Mucosa of rectum (tissue), 2 donors: Measurements from ENCODE around the gene RNF41.
A peak's percentile ranks its signal among the peaks of the same experiment; 100 is the strongest.

Experiments used
- H3K27ac ChIP-seq, 2 donors: one replicate each; pipeline ENCODE4 v1.7.0; 2013; ENCODE audit warnings: inconsistent platforms in 2 of 2, low read depth in 2 of 2, low read length in 2 of 2
- H3K27me3 ChIP-seq, 2 donors: one replicate each; pipeline ENCODE4 v1.7.0; 2013; ENCODE audit warnings: low read length in 2 of 2; ENCODE audit not compliant: control insufficient read depth in 2 of 2, insufficient read depth in 2 of 2
- H3K36me3 ChIP-seq, 2 donors: one replicate each; pipeline ENCODE4 v1.7.0; 2013; ENCODE audit warnings: low read length in 2 of 2; ENCODE audit not compliant: control insufficient read depth in 2 of 2, insufficient read depth in 2 of 2
- H3K4me1 ChIP-seq, 2 donors: one replicate each; pipeline ENCODE4 v1.7.0; 2013; ENCODE audit warnings: low read length in 2 of 2, mild to moderate bottlenecking in 1 of 2; ENCODE audit not compliant: control insufficient read depth in 2 of 2, insufficient read depth in 2 of 2
- H3K4me3 ChIP-seq, 2 donors: one replicate each; pipeline ENCODE4 v1.7.0; 2013; ENCODE audit warnings: low read length in 2 of 2
- H3K9ac ChIP-seq, 2 donors: one replicate each; pipeline ENCODE4 v1.7.0; 2013; ENCODE audit warnings: low read length in 2 of 2, low read depth in 1 of 2, mild to moderate bottlenecking in 1 of 2
- H3K9me3 ChIP-seq, 2 donors: one replicate each; pipeline ENCODE4 v1.7.0; 2013; ENCODE audit warnings: low read length in 2 of 2; ENCODE audit not compliant: control insufficient read depth in 2 of 2
- donor health status: healthy.
- donor health status: Normal muscosa, but diverticular disease.

The RNF41 gene

DNA sequence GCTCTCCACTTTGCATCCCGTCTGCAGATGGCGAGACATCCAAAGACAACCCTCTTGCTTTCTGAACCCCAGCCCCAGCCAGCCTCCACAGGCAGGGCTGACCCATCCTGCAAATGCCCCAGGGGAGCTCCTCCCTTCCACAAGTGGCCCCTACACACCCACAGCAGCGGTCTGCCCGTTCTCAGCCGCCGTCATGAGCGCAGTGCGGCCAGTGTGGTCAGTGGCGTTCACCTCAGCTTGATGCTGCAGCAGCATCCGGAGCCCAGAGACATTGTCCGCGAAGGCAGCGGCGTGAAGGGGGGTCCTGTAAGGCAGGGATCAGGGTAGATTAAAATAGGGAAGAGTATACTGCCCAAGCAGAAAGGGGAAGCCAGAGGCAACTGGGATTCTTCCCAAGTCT is 22.8 kb upstream of the RNF41 start:
- Histone ChIP-seq H3K36me3 (peaks cover 64 to 71% of the 10 kb centered on the region in 2 donors), H3K27ac (no peak overlapping the region), H3K4me3 (no peak overlapping the region), H3K9ac (no peak overlapping the region), H3K9me3 (no peaks in the 10 kb centered on the region), H3K27me3 (no peaks in the 10 kb centered on the region), H3K4me1 (no peaks in the 10 kb centered on the region)

DNA sequence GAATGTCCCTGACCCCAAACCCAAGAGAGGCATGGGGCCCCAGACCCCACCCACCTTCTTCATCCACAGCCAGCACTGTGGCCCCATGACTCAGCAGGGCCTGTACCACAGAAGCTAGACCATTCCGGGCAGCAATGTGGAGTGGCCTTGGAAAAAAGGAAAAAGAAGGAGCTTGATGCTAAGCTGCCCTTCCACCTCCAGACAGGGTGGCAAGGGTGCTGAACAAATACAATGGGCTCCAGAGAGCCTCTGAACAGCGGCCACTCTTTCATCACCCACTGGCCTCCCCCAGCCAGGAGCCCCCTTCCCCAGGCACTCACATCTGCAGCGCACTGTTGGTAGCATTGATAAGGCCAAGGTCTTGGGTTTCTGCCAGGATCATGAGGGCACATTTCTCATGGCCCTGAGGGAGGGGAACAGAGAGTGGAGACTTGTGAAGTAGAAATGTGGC is 22.0 kb upstream of the RNF41 start:
- Histone ChIP-seq H3K27ac (no peak overlapping the region), H3K27me3 (no peaks in the 10 kb centered on the region), H3K9ac (no peak overlapping the region), H3K9me3 (no peaks in the 10 kb centered on the region), H3K4me1 (no peaks in the 10 kb centered on the region), H3K4me3 (no peak overlapping the region), H3K36me3 (peaks cover 59 to 70% of the 10 kb centered on the region in 2 donors)

DNA sequence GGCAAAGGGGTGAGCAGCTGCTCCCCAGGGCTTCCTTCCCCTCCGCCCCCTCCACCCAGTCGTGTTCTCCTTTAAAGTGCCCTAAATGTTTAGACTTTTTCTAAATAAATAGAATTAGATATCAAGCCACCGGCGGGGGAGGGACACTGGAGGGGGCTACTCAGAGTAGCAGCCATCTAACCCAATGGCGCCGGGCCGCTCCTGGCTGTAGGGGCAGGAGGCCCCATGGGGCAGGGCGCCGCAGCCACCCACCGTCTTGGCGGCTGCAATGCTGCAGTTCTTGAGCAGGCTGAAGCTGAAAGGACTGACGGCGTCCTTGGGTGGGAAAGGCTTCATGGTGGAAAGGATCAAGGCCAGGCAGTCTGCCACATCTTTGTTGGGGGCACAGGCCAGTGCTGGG is 21.3 kb upstream of the RNF41 start:
- no peak overlapping the region for H3K27ac ChIP-seq
- H3K4me3 ChIP-seq = no peak overlapping the region
- H3K36me3 ChIP-seq = peaks cover 51 to 64% of the 10 kb centered on the region in 2 donors
- H3K27me3 ChIP-seq = no peaks in the 10 kb centered on the region
- no peaks in the 10 kb centered on the region for H3K9me3 ChIP-seq
- H3K4me1 ChIP-seq = no peaks in the 10 kb centered on the region
- H3K9ac ChIP-seq = no peak overlapping the region

DNA sequence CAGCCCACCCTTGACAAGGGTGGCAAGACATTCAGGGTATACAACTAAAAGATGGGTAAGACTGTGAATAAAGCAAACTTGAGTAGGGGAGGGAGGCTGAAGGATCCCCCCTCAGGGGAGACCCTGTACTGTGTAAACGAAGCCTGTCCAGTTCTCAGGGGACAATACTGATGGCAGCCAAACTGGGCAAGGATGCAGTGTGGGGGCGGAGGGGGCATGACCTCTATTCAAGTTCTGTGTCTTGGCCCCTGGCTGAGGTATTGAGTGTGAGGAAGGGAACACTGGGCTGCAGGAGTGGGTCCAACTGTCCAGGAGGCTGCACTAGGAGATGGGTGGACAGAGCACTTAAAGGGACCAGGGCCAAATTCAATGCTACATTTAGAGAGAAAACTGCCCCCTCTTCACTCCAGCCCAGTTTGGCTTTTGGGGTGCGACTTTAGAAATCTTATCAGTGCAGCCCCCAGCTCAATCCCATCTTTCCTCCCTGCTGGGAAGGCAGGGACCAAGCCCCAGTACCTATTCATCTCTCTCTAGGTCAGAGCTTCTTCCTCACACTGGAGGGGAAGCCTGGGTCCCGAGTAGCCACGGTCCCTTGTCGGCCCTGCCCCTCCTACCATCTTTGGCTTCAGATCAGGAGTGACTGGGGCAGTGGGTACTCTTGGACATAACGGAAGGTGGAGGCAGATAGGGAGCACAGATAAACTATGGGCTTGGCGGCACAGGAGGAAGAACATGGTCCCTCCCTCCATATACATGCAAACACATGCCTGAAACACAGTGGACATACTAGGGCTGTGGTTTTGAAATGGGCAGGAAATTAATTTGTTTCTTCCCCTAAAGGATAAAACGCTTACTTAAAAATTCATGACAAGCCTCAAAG is 19.9 kb upstream of the RNF41 start:
- Histone ChIP-seq H3K4me3 (no peak overlapping the region), H3K27ac (no peak overlapping the region), H3K9ac (no peak overlapping the region), H3K27me3 (no peaks in the 10 kb centered on the region), H3K36me3 (peaks cover 44 to 62% of the 10 kb centered on the region in 2 donors), H3K4me1 (no peaks in the 10 kb centered on the region), H3K9me3 (no peaks in the 10 kb centered on the region)

DNA sequence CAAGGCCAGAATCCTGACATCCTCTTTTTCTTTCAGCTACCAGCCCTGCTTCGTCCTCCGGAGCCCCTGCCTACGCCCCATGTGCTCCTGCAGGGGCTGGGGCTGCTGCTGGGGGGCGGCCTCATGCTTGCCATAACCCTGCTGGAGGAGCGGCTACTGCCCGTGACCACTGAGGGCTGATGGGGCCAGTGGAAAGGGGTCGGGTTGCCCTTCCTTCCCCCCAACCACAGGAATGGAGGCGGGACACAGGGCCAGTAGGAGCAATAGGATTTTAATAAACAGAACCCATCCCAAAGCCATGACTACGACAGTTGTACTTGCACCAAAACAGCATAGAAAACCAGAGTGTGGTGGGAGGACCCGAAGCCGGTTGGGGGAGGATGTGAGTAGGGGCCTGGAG is 15.8 kb upstream of the RNF41 start:
- Histone ChIP-seq H3K27ac (no peak overlapping the region), H3K36me3 (peaks cover 21 to 42% of the 10 kb centered on the region in 2 donors), H3K9me3 (no peaks in the 10 kb centered on the region), H3K4me3 (no peak overlapping the region), H3K9ac (no peak overlapping the region), H3K4me1 (peaks cover 0 to 7% of the 10 kb centered on the region in 2 donors), H3K27me3 (no peaks in the 10 kb centered on the region)

DNA sequence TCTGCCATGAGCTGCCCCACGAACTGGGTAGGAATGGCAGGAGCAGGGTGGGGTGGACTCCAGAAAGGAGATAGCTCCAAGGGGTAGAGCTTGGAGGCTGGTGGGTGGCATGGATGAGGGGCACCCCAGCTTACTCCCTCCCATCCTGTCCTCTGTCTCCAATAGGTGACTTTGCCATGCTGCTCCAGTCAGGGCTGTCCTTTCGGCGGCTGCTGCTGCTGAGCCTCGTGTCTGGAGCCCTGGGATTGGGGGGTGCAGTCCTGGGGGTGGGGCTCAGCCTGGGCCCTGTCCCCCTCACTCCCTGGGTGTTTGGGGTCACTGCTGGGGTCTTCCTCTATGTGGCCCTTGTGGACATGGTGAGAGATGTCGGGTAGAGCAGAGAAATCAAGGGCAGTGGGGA is 15.3 kb upstream of the RNF41 start:
- no peak overlapping the region for H3K4me3 ChIP-seq
- no peak overlapping the region for H3K9ac ChIP-seq
- peaks cover 19 to 41% of the 10 kb centered on the region in 2 donors for H3K36me3 ChIP-seq
- H3K27me3 ChIP-seq = no peaks in the 10 kb centered on the region
- no peak overlapping the region for H3K27ac ChIP-seq
- no peaks in the 10 kb centered on the region for H3K9me3 ChIP-seq
- H3K4me1 ChIP-seq = peaks cover 0 to 10% of the 10 kb centered on the region in 2 donors

DNA sequence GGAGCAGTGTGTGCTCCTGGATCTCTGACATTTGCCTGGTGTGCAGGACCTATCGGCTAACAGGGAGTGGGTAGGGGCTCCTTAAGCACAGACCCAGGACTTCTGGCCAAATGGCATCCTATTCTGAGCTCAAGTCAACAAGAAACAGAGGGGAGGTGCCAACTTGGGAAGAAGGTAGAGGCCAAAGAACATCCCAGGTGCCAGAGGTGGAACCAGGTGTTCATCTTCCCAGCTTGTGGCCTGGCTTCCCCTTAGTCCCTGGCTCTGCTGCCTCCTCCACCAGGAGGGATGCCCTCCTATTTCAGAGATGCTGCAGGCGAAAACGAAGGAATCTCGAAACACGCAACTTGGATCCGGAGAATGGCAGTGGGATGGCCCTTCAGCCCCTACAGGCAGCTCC is 14.4 kb upstream of the RNF41 start:
- Histone ChIP-seq H3K27ac (no peak overlapping the region), H3K27me3 (no peaks in the 10 kb centered on the region), H3K36me3 (peaks cover 11 to 32% of the 10 kb centered on the region in 2 donors), H3K9ac (no peak overlapping the region), H3K4me1 (peaks cover 0 to 14% of the 10 kb centered on the region in 2 donors), H3K4me3 (no peak overlapping the region), H3K9me3 (no peaks in the 10 kb centered on the region)

DNA sequence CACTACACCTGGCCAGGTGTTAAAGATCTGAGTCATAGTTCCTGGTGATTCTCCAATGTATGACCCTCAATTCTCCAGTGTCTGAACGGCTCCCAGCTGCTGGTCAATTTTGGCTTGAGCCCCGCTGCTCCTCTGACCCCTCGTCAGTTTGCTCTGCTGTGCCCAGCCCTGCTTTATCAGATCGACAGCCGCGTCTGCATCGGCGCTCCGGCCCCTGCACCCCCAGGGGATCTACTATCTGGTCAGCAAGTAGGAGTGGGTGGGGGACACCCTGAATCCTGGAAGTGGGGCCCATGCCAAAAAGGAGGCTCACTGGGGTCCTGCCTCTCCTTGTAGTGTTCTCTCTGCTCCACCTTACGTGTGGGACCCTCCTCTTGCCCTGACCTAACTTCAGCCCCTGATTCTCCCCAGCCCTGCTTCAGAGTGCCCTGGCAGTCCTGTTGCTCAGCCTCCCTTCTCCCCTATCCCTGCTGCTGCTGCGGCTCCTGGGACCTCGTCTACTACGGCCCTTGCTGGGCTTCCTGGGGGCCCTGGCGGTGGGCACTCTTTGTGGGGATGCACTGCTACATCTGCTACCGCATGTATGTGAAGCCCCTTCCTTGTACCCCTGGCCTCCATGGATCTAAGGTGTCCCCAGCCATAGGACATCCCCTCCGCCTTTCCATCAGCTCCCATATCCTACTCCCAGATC is 13.2 kb upstream of the RNF41 start:
- peaks cover 4 to 19% of the 10 kb centered on the region in 2 donors for H3K4me1 ChIP-seq
- H3K27me3 ChIP-seq = no peaks in the 10 kb centered on the region
- H3K9ac ChIP-seq = no peak overlapping the region
- H3K4me3 ChIP-seq = no peak overlapping the region
- H3K9me3 ChIP-seq = no peaks in the 10 kb centered on the region
- H3K36me3 ChIP-seq = peaks cover 11 to 32% of the 10 kb centered on the region in 2 donors
- H3K27ac ChIP-seq = no peak overlapping the region

DNA sequence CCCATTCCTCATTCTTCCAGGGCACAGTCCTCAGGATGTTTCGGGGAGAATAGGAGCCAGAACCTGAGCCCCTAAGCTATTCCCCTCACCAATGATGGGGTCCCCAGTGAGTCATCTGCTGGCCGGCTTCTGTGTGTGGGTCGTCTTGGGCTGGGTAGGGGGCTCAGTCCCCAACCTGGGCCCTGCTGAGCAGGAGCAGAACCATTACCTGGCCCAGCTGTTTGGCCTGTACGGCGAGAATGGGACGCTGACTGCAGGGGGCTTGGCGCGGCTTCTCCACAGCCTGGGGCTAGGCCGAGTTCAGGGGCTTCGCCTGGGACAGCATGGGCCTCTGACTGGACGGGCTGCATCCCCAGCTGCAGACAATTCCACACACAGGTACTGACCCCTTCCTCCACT is 9.5 kb upstream of the RNF41 start:
- H3K27ac ChIP-seq = peak overlapping the region; percentile 78 to 89
- H3K4me3 ChIP-seq = peak overlapping the region; percentile 66 to 79

More for the DNA sequence above, 9.5 kb upstream of the RNF41 start:
- Histone ChIP-seq H3K9me3 (no peaks in the 10 kb centered on the region), H3K36me3 (peaks cover 4 to 7% of the 10 kb centered on the region in 2 donors), H3K27me3 (no peaks in the 10 kb centered on the region), H3K4me1 (peaks cover 7 to 22% of the 10 kb centered on the region in 2 donors), H3K9ac (peak overlapping the region; percentile 72 to 81)
